DND-41 (cell line): ENCODE results near the gene ACTN1.
"Not testable (repeated sequence)": the region's sequence is repeated elsewhere in the genome, so short reads cannot be mapped to it uniquely, and the experiment has no call there.

Source experiments
- EZH2 ChIP-seq: IDR thresholded peaks from 3 replicates; pipeline ENCODE4 v1.6.1; 2012; ENCODE audit warnings: borderline replicate concordance, low read depth, mild to moderate bottlenecking, moderate library complexity, low read length, inconsistent platforms; ENCODE audit not compliant: severe bottlenecking
- TF ChIP-seq, protein P1 (sequence below): IDR thresholded peaks from 2 replicates; pipeline ENCODE4 v1.5.1; 2012; ENCODE audit warnings: borderline replicate concordance, low read length, moderate library complexity, mild to moderate bottlenecking; ENCODE audit not compliant: poor library complexity, severe bottlenecking; ENCODE audit errors: extremely low read depth

DNA sequence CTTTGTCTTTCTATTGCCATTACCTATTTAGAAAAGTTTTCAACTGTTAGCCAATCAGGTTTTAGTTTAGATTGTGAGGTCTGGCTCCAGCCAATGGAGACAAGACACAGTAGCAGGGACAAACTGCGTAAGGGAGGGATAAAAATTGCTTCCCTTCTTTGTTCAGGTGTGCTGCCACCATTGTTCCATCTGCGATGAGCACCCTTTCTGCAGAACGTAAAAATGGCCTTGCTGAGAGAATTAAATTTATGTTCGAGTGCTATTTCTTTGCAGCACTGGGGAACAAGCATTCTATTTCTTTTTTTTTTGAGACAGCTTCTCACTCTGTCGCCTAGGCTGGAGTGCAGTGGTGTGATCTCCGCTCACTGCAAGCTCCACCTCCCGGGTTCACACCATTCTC is 126.6 kb downstream of the ACTN1 start:
- TF ChIP-seq, protein P1, sequence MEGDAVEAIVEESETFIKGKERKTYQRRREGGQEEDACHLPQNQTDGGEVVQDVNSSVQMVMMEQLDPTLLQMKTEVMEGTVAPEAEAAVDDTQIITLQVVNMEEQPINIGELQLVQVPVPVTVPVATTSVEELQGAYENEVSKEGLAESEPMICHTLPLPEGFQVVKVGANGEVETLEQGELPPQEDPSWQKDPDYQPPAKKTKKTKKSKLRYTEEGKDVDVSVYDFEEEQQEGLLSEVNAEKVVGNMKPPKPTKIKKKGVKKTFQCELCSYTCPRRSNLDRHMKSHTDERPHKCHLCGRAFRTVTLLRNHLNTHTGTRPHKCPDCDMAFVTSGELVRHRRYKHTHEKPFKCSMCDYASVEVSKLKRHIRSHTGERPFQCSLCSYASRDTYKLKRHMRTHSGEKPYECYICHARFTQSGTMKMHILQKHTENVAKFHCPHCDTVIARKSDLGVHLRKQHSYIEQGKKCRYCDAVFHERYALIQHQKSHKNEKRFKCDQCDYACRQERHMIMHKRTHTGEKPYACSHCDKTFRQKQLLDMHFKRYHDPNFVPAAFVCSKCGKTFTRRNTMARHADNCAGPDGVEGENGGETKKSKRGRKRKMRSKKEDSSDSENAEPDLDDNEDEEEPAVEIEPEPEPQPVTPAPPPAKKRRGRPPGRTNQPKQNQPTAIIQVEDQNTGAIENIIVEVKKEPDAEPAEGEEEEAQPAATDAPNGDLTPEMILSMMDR = not testable (repeated sequence)
- TF ChIP-seq EZH2 = not testable (repeated sequence)
